ENCODE measurements around the gene GMEB2. TPM values are rescaled to one million over a fixed set of nuclear protein-coding genes. Genes with fewer than 3 reads are reported as not detected.

Gene GMEB2
- total RNA-seq, 1 experiment from 2014 or later, result 19.6 TPM

GRCh38 chr20:63554361-63555278 lies 72.3 kb downstream of the GMEB2 start:
- TF ChIP-seq, protein P1, sequence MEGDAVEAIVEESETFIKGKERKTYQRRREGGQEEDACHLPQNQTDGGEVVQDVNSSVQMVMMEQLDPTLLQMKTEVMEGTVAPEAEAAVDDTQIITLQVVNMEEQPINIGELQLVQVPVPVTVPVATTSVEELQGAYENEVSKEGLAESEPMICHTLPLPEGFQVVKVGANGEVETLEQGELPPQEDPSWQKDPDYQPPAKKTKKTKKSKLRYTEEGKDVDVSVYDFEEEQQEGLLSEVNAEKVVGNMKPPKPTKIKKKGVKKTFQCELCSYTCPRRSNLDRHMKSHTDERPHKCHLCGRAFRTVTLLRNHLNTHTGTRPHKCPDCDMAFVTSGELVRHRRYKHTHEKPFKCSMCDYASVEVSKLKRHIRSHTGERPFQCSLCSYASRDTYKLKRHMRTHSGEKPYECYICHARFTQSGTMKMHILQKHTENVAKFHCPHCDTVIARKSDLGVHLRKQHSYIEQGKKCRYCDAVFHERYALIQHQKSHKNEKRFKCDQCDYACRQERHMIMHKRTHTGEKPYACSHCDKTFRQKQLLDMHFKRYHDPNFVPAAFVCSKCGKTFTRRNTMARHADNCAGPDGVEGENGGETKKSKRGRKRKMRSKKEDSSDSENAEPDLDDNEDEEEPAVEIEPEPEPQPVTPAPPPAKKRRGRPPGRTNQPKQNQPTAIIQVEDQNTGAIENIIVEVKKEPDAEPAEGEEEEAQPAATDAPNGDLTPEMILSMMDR (IDR thresholded peaks at IDR 0.05; ENCODE audit: unreplicated experiment), result no peak
- BruUV-seq (replicated peaks), result no TSS peak
- Mint-ChIP-seq H3K4me1 (ENCODE audit: insufficient read depth, unreplicated experiment) (no peaks in the 10 kb centered on the region), H3K27ac (ENCODE audit: low read depth, unreplicated experiment) (no peak overlapping the region), H3K9me3 (ENCODE audit: unreplicated experiment) (no peaks in the 10 kb centered on the region), H3K4me3 (ENCODE audit: unreplicated experiment) (no peak overlapping the region), H3K36me3 (ENCODE audit: insufficient read depth, unreplicated experiment) (no peaks in the 10 kb centered on the region), H3K27me3 (ENCODE audit: insufficient read depth, unreplicated experiment) (no peaks in the 10 kb centered on the region)
- intact Hi-C loops (cut with micrococcal nuclease), result no loop called here
- DNase-seq (ENCODE audit: unreplicated experiment), result no peak
- CTCF ChIA-PET, result interaction anchor here (0.5 kb wide), 1 partner anchor 441 kb away, joined by 3 read pairs; no protein-coding TSS in a partner anchor
- POLR2A ChIA-PET, result interaction anchor here (0.5 to 1.9 kb wide), 4 partner anchors 10 to 341 kb away, joined by 3 to 6 read pairs (median 4); no protein-coding TSS in a partner anchor

- DNase-seq (ENCODE audit: unreplicated experiment), result no peak
- no peak within 1 kb of the TSS for H3K27ac Mint-ChIP-seq (ENCODE audit: low read depth, unreplicated experiment)
- no TSS peak for BruUV-seq (replicated peaks)
Measured at GRCh38 chr20:63553933-63554290, 73.0 kb downstream of the GMEB2 start, which contains the start of gene FNDC11. Gene FNDC11, plus strand, starts transcription at chr20:63554159. Its CDS starts 1,505 bp downstream, at chr20:63555664.

GRCh38 chr20:63553251-63553932 lies 73.5 kb downstream of the GMEB2 start:
- POLR2A ChIA-PET, result no interaction called here
- CTCF ChIA-PET, result interaction anchor here (0.6 kb wide), 1 partner anchor 243 kb away, joined by 3 read pairs; no protein-coding TSS in a partner anchor
- DNase-seq (ENCODE audit: unreplicated experiment), result peak; percentile 75

More at GRCh38 chr20:63553933-63554290, 73.0 kb downstream of the GMEB2 start, which contains the start of gene FNDC11:
- POLR2A ChIA-PET, result interaction anchor here (0.5 to 1.9 kb wide), 3 partner anchors 9 to 342 kb away, joined by 3 to 6 read pairs (median 5); no protein-coding TSS in a partner anchor
- no peaks in the 10 kb centered on the region for H3K4me1 Mint-ChIP-seq (ENCODE audit: insufficient read depth, unreplicated experiment)
- intact Hi-C loops (cut with micrococcal nuclease), result no loop called here
- TF ChIP-seq, protein P1 (IDR thresholded peaks at IDR 0.05; ENCODE audit: unreplicated experiment), result no peak
- CTCF ChIA-PET, result no interaction called here
- peak within 1 kb of the TSS; percentile 10 for H3K4me3 Mint-ChIP-seq (ENCODE audit: unreplicated experiment)
- H3K27me3 Mint-ChIP-seq (ENCODE audit: insufficient read depth, unreplicated experiment), result no peaks in the 10 kb centered on the region
- no peaks in the 10 kb centered on the region for H3K9me3 Mint-ChIP-seq (ENCODE audit: unreplicated experiment)
- no peaks in the 10 kb centered on the region for H3K36me3 Mint-ChIP-seq (ENCODE audit: insufficient read depth, unreplicated experiment)

More at GRCh38 chr20:63553251-63553932, 73.5 kb downstream of the GMEB2 start:
- Mint-ChIP-seq H3K4me3 (ENCODE audit: unreplicated experiment) (peak overlapping the region; percentile 10), H3K9me3 (ENCODE audit: unreplicated experiment) (no peaks in the 10 kb centered on the region), H3K27ac (ENCODE audit: low read depth, unreplicated experiment) (no peak overlapping the region), H3K27me3 (ENCODE audit: insufficient read depth, unreplicated experiment) (no peaks in the 10 kb centered on the region), H3K4me1 (ENCODE audit: insufficient read depth, unreplicated experiment) (no peaks in the 10 kb centered on the region), H3K36me3 (ENCODE audit: insufficient read depth, unreplicated experiment) (no peaks in the 10 kb centered on the region)
- no TSS peak for BruUV-seq (replicated peaks)
- intact Hi-C loops (cut with micrococcal nuclease), result no loop called here
- TF ChIP-seq, protein P1 (IDR thresholded peaks at IDR 0.05; ENCODE audit: unreplicated experiment), result no peak
